GM21526 (cell line): Measurements from ENCODE around the gene COG7.
"Not testable (repeated sequence)": the region's sequence is repeated elsewhere in the genome, so short reads cannot be mapped to it uniquely, and the experiment has no call there.

Experiments
- ATAC-seq: cut with Tn5 transposase; IDR thresholded peaks from one replicate; pipeline ENCODE4 v1.9.1; 2021; ENCODE audit warnings: moderate library complexity; ENCODE audit not compliant: unreplicated experiment, low FRiP score

Gene COG7

DNA sequence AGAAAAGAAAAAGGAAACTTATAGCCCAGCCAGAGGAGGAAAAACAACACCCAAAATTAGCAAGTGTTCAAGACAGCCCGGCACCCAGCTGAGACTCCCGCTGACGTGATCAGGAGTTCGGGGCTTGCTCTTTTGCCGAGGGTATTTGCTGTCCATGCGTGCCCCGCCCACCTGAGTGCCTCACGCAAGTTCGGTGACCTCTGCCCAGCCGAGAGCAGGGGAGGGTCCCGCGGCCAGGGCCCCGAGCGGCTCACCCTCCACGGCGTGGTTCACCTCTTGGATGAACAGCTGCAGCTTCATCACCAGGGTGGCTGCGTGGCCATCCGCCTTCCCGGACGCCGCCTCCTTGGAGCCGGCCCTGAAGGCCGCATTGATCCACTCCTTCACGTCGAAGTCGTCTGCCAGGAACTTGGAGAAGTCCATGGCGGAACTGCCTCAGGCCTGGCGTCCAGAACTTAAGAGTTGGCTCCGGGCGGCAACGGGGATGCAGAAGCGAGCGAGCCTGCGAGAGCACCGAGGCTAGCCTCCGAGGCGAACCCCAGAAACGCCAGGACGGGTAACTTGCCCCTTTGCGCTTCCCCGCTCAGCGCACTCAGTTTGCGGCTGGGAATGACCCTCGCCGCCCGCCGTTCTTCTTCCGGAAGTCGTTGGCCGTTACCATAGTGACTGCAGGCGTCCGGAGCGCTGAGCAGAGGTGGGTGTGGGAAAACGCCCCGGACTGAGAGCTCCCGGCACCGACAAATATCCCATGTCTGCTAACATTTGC lies at the start of gene COG7:
COG7 (minus strand) TSS at position 618 of the 766 bp plus-strand sequence; CDS start at position 423, 195 bp downstream.
- peak; percentile 80 for ATAC-seq

DNA sequence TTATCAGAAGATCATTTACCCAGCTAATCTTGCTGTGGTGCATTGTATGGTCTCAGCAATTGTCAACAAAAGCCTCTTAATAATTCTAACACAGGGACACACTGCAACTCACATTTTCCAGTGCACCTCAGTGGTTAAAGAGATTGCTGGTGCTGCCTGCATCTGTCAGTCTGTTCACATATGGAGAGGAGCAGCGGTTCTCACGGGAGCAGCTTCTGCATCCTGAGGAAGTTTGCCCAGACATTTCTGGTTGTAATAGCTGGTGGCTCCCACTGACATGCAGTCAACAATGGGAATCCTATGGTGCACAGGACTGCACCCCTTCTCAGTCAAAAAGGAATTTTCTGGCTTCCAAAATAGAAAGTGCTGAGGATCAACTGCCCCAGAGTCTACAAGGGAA lies 49.5 kb upstream of the COG7 start:
- no peak for ATAC-seq

DNA sequence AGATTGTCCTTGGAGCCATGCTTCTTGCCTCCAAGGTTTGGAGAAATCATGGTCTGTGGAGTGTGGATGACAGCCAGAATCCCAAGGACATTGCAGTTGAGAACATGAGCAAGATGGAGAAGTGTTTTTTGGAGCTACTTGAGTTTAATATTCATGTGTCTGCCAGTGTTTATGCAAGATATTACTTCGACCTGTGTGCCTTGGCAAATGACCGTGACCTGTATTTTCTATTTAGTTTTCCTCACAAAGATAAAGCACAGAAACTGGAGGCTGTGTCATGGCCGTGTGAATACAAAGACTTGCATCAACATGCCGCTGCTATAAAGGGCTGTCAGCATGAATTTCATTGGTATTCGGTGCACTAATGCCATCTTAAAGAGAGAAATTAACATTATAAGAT lies 48.3 kb upstream of the COG7 start:
- ATAC-seq: no peak

DNA sequence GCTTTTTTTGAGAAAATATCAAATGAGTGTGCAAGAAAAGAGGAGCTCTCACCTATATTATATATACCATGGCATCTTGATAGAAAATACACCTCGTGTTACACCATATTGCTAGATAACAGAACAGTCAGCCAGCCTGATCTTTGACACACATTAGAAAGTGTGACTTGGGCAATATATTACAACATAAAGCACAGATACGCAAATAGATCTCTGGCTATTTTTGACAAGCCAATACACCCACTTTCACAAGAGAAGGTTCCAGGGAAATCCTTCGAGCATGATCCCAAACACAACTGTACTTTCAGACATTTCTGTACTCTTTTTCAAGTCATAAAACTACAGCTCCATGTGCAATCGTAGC lies 47.9 kb upstream of the COG7 start:
- ATAC-seq: no peak

DNA sequence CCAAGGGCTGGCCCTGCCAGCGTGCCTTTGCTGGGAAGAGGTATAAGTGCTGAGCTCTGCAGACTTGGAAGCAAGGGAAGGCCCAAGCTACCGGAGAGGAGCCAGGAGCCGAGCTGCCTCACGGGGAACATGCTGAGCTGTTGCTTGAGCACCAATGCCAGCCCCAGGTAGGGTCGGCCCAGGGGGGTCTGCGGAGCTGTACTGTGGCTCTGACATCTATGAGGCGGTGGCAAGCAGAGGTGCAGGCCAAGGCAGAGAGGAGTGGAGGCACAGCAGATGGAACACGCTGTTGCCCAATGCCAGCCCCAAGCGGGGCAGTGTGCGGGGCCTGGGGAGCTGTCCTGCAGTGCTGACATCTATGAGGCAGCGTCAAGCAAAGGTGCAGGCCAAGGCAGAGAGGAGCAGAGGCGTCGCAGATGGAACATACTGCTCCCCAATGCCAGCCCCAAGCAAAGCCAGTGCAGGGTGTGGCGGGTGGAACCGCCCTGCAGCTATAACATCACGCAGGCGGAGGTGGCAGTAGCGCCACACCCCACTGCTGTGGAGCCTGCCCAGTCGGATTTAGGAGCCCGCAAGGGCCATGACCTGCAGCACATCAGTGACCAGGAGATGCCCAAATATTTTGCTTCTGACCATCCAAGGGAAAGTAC lies 47.3 kb upstream of the COG7 start:
- no peak for ATAC-seq

DNA sequence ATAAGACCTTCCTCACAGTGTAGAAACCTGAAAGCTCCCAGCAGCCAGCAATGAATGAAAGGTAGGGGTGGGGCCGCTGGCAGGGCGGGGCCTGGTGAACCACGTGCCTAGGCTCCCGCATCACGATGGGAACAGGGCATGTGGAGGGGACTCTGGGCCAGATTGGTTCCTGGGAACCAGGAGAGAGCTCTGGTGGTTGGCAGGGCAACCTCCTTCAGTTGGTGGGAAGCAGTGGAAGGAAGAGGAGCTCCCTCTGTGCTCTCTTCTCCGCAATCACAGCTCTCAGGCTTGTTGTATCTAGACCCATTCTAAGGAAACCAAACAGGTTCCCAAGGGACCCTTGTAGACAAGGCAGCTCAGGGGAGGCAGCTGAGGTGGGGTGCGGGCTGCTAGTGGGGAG lies 46.8 kb upstream of the COG7 start:
- no peak for ATAC-seq

DNA sequence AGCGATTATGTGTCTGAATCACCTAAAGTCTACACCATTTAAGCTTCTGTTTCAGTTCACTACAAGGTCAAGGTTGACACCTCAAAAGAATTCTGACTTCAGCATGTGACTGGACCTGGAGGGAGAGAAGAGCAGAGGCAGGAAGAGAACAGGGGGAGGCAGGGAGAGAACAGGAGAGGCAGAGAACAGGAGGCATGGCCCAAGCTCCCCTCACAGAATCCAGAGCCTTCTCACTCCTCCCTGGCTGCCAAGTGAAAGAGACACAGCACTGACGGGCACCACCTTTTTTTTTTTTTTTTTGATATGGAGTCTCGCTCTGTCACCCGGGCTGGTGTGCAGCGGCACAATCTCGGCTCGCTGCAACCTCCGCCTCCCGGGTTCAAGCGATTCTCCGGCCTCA lies 45.9 kb upstream of the COG7 start:
- ATAC-seq: no peak

DNA sequence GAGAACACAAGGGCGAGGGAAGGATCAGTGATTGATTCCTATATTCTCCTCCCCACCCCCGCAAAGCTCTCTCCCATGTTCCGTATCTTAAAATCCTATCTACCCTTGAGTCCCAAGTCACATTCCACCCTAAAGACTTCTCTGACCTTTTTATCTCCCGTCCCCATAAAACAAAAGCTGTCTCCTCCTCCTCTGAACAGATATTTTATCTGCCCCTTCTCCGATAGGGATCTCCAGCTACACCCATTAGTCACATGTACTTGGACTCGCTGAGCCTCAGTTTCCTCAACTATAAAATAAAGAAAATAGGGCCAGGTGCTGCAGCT lies 44.5 kb upstream of the COG7 start:
- no peak for ATAC-seq

DNA sequence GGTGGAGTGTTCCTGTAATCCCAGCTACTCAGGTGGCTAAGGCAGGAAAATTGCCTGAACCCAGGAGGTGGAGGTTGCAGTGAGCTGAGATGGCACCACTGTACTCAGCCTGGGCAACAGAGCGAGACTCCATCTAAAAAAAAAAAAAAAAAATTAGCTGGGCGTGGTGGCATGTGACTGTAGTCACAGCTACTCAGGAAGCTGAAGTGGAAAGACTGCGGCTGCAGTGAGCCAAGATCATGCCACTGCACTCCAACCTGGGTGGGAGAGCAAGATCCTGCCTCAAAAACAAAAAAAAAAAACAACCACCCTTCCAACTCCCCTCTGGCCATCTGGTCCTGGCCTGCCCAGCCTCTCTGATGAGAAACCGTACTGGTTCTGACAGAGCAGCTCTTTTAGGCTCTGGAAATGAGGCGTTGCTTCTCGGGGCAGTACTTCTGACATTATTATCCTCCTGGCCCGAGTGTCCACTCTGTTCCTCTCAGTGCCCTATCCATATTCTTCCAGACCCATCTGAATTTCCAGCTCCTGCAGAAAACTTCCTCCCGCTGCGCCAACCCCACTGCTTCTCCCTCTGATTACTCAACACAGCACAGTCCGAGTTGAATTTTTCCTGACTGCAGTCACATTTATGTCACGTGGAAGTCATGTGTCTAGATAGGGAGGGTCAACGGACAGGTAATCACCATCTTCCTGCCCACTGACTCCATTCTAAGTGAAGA lies 44.0 kb upstream of the COG7 start:
- no peak for ATAC-seq

DNA sequence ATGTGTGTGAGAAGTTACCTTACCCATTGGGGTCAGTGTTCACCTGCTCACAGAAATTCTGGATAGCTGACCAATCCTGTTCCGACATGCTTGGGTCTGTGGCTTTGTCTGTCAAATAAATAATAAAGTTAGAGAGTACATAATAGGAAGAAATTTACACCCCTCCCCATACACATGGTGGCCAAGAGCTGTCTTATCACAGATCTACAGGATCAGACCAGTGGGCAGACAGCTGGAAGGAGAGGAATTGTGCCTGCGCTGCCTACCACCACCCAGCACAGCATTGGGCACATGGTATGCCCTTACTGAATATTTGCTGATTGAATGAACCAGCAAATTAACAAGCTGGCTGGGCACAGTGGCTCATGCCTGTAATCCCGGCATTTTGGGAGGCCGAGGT lies 42.7 kb upstream of the COG7 start:
- ATAC-seq: no peak

DNA sequence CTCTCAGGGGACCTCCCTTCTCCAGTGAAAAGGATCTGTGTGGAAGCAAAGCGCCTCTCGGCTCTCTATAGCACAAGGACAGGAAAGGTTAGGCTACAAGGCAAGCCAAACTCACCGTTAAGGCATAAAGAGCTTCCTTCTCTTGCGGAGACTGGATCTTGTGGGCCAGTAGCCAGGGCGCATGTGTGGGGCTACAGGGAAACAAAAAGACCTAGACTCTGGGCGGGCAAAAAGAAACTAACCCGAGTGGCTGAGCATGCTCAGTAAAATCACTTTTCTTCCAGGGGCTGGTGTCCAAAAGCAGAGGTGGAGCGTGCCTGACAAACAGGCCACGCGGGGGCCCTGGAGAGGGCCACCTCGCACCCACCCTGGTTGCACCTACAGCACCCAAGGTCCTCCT lies 41.2 kb upstream of the COG7 start:
- ATAC-seq: no peak

DNA sequence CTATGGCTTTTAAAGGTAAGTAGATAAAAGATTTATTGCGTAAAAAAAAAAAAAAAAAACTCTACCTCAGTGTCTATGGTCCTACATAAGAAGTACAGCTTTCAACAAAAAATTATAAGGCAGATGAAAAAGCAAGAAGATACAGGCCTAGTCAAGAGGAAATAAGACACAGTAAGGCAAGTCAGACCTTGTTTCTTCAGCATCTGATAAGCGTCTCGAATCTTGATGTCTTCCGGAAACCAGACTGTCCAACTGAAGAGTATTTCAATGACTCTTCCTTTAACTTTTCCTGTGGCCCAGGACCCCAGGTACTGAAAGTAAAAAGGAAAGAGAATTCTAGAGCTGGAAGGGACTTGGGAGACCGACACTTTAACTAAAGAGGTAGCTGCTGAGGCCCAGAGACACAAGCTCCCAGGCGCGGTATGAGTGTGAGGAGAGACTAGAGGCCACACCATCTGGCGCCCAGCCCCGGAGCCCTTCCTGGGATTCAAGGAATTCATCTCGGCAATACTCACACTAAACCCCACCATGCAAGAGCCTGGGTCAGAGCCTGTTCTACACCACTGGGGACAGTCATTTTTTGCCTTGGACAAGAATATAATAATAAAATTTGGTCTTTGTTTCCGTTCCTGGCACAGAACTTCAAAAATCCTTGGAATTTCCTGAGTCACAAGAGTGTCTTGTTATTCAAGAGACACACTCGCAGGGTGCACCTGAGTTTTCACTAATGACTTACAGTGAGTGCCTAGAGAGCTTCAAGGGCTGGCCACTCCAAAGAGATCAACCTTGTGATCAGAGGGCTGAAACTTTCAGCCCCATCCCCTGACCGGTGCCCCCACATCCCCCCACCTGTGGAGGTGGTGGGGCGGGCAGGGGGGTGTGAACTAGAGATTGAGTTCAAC lies 38.8 kb upstream of the COG7 start:
- no peak for ATAC-seq

DNA sequence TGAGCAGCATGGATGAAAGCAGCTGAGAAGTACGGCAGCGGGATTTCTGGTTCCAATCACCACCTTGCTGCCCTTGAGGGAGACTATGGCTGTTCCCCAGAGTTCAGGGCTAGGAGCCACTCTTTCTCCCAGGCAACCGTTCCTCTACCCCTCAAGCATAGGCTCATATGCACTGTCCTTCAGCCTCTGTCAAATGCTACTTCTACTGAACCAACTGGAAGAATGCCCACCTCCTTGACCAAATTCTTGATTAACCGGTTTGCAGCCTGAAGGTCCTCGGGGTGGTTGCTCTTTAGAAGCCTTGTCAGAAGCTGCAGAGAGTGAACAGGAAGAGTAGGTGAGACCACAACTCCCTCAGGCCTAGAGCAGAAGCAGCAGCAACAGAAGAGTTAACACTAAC lies 33.5 kb upstream of the COG7 start:
- ATAC-seq: no peak

DNA sequence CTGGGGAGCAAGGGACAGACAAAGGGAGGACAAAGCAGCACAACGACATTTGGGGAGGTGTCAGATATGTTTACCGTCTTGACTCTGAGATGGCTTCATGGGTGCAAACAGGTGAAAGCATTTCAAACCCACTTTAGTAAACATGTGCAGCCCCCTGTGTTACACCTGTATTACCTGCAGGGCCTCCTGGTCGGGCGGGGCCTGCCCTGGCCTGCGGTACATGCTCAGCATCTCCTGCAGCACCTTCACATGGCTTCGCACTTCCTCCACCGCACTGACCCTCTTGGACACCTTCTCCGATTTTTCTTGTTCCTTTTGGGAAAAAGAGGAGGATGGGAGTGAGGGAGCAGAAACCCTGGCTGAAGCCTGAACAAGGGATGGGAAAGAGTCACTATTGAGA lies 32.9 kb upstream of the COG7 start:
- ATAC-seq: no peak

DNA sequence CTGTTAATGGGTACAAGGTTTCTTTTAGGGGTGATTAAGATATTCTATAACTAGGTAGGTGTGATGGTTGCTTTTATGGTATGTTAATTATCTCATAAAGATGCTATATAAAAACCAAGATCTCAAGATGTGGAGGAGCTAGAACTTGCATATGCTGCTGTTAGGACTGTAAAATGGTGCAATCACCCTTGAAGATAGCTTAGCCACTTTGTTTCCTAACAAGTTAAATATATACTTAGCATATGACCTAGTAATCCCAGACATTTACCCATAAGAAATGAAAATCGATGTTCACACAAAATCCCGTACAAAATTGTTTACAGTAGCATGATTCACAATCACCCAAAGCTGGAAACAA lies 32.2 kb upstream of the COG7 start:
- ATAC-seq: no peak

DNA sequence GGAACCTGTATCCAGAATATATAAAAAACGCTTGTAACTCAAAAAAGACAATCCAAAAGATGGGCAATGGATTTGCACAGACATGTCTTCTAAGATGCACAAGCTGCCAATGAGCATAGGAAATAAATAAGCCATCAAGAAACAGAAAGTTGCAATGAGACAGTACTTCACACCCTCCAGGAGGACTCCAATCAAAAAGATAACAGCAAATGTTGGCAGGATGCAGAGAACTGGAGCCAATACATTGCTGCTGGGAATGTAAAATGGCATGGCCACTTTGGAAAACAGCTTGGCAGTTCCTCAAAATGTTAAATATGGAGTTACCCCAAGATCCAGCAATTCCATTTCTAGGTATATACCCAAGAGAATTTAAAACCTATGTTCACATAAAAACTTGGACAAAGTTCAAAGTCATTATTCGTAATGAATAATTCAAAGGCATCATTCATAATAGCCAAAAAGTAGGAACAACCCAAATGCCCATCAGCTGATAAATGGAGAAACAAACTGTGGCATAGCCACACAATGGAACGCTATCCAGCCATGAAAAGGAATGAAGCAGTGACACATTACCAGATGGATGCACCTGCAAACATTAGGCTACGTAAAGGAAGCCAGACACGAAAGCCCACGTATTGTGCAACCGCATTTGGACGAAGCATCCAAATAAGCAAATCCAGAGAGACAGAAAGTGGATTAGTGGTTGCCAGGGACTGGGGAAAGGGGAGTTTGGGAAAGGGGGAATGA lies 31.7 kb upstream of the COG7 start:
- ATAC-seq: no peak

DNA sequence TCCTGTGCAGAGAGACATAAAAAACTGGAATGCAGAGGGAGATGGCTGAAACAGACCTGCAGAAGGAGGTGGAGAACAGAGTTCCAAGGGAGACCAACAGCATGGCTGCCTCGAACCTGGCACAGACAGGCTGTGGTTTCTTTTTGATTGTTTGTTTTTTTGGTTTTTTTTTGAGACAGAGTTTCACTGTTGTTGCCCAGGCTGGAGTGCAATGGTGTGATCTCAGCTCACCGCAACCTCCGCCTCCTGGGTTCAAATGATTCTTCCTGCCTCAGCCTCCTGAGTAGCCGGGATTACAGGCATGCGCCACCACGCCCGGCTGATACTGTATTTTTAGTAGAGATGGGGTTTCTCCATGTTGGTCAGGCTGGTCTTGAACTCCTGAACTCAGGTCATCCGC lies 30.5 kb upstream of the COG7 start:
- ATAC-seq: not testable (repeated sequence)

DNA sequence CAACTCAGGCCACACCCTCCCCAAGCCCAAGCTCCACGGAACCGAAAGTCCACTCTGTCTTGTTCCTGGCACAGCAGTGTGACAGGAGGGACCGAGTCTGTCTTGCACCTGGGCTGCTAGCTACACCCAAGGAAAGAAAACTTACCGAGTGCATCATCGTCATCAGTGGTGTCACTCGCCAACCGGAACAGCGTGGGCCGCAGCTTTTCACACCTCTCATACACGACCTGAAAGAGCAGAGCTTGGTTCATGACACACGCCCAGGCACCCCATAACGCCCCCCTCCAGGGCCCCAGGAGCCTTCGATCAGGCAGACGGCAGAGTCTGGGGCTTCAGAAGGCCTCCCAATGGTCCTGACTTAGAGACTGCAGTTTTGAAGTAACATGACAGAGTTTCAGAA lies 29.8 kb upstream of the COG7 start:
- no peak for ATAC-seq

DNA sequence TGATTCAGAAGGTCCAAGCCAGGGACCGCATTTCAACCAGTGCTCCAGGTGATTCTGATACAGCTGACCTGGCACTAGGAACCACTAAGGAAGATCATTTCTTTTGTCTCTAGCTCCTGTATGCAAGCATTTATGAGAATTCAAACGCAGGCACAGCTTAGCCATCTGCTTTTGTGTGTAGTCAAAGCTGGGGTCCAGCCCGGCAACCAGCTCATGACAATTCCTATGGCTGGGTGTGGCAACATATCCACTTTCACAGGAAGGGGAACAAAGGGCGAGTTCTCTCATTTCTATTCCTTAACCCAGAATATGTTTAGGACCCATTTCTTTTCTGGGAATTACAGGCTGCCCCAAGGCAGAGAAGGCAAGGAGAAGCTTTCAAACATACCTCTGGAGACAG lies 27.3 kb upstream of the COG7 start:
- no peak for ATAC-seq

DNA sequence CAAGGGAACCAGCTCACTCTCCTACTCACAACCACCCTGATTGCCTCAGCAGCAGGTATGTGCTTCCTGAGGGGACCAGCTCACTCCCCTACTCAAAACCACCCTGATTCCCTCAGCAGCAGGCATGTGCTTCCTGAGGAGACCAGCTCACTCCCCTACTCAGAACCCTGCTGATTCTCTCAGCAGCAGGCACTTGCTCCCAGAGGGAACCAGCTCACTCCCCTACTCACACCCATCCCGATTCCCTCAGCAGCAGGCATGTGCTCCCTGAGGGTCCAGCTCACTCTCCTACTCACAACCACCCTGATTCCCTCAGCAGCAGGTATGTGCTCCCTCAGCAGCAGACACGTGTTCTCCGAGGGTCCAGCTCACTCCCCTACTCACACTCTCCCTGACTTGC lies 26.1 kb upstream of the COG7 start:
- ATAC-seq: no peak
